CD4-positive, alpha-beta T cell treated with Interleukin-1 beta for 1 hour (primary cell): ENCODE data around the gene B3GALNT1.

Experiments used
- DNase-seq, 2 donors: peaks; one replicate each; pipeline ENCODE4 v3.0.0-alpha.2; 2020 to 2022

B3GALNT1 gene

GRCh38 chr3:161072751-161073150 is 32.4 kb downstream of the B3GALNT1 start:
- no peak for DNase-seq

DNA sequence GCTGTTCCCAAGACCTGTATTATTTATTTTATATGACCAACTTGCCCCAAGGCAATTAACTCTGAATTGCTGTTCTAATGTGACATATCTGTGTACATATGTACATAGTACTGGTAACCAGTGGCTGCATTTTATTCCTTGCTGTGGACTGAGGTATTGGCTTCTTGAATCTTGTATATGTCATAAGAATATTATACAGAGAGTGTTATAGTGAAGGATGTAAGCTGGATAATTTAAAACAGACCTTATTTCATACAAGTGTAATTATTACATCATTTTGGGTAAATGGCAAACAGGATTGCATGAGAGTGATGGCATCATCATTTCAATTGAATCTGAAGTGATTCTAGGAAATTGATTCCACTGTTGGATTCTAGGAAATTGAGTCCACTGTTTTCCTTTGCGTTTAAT is 32.9 kb downstream of the B3GALNT1 start:
- no peak for DNase-seq

DNA sequence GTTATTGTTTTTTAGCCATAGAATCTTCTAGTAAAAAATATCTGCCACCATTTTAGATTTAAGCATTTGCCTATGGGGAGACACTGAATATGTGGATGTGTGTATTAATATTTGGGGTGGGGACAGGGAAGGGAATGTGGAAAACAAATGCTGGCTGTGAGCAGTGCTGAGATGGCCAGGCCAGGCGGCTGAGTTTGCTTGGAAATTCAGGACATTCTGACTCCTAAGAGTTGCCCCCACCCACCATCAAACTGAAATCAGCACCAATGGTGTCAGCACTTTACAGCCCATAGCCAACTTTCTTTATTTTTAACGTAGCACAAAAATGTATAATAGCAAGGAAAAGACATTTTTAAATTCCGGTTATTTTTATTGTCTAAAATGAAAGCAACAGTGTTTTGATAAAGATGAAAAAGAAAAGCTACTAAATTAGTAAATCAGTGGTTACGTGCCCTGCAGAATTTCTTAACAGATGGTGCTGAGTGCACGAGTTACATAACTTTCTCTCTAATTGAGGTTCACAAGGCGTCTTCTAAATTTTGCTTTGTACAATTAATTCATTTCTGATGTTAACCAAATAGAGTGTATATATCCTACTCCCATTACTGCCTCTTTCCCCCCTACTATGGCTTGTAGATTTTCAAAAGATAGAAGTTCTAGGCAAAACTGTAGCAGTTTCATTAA is 34.0 kb downstream of the B3GALNT1 start:
- no peak for DNase-seq

DNA sequence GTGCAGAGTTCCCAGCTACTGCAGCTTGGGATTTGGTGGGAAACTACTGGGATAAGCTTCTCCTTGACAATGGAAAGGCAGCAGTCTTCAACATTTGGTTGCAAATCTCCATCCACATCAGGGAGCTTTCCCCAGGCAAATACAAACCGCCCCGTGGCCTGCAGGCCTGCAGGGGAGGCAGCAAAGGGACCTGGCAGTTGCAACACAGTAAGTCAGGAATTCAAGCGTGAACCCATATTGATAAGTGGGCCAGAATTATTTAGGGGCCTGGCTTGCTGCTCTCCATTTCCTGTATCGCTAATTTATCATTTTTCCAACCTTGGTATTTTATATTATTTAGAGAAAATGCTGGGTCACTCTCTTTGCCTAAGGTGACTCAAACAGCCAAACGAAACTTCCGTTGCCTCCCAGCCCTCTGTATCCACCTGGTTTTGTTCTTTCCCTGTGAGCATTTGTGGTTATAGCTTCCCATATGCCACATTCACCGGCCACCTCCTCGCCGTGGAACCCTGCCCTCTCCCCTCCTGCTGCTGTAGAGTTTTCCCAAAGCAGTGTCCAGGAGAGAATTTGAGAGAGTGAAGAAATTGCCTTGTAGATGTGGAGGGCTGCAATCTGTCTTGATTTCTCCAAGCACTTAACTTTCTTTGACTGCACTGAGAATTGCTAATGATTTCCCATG is 34.8 kb downstream of the B3GALNT1 start:
- DNase-seq = no peak

GRCh38 chr3:161069511-161070251 is 35.5 kb downstream of the B3GALNT1 start:
- peak in 1 of 2 donors; percentile 5 for DNase-seq

DNA sequence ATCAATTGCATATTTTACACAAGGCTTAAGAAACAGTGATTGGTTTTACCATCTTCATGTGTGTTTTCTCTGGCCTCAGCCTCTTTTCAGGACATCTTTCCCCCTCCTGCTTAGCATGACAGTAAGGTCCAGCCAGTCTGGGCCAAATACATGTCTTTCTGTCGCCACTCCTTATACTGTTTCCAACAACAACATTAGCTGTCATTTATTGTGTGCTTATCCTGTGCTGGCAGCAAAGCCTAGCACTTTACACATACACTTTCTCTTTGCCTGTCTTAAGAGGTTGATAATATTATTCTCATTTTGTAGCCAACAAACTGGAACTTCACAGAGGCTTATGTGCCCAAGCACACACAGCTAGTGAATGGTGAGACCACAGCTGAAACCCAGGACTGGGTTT is 37.8 kb downstream of the B3GALNT1 start:
- no peak for DNase-seq

DNA sequence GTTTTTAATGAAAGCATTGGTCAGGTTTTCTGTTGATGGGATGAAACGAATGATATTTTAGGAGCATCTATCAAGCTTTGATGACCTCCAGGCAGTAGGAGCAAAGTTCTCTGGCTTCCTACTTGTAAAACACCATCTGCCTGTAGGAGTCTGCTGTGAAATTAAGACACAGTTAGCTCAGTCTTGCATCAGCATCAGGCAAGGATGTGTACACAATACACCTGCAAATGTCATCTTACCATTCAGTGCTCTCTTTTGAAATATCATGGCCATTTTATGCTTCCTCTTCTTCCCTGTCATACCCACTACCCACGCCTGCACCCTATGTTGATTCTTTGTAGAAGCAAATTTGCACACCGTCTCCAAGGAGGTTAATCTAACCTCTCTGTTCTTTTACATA is 38.2 kb downstream of the B3GALNT1 start:
- DNase-seq = no peak

GRCh38 chr3:161064413-161064812 is 40.7 kb downstream of the B3GALNT1 start:
- no peak for DNase-seq

DNA sequence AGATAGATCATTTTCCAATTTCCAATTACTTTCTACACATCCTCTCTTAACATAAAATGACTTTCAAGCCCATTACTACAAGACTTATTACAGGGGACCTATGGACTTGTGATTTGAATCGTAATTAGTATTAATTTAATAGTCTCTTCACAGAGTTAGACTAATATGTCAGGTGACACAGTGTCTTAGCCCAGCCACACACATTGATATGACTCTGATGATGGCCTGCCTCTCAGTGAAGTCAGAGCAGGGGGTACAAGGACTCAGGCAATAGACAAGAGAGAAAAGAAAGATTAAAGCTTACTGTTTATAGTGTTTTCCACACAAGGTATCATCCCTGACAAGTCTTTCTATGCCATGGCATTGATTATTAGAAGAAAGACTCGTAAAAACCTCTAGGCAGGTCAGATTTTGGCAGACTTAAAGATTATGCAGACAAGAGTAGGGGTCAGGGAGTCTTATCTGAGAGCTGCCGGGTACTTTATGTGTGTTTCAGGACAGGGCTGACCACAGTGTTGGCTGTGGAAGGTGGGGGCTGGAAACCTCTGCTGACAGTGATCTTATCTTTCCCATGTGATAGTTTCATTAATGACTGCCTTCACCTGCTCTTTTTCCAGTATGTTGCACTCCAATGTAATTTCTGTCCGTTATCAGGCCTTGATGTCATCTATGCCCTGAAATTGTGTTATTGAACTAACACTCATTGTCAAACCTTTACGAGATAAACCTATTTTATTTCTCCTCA is 50.1 kb downstream of the B3GALNT1 start:
- DNase-seq = no peak

DNA sequence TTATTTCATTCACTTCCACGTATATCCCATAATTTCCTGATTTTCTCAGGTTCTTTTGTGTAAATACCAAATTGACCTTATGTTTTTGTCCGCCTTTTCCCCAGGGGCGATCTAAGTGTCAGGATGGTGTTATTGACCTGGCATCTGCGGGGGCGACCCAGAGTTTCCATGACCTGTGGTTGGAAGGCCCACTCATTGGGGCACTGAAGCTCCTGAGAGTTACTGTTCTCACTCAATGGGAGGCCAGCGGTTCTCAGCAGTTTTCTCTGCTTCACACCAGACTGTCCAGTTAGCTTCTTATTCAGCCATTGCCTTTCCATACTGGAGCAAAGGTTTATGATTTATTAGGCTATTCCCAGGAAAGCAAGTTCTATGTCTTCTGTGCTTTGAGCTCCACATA is 53.3 kb downstream of the B3GALNT1 start:
- no peak for DNase-seq

- DNase-seq = no peak
Measured at GRCh38 chr3:161050935-161051334, 54.2 kb downstream of the B3GALNT1 start.

DNA sequence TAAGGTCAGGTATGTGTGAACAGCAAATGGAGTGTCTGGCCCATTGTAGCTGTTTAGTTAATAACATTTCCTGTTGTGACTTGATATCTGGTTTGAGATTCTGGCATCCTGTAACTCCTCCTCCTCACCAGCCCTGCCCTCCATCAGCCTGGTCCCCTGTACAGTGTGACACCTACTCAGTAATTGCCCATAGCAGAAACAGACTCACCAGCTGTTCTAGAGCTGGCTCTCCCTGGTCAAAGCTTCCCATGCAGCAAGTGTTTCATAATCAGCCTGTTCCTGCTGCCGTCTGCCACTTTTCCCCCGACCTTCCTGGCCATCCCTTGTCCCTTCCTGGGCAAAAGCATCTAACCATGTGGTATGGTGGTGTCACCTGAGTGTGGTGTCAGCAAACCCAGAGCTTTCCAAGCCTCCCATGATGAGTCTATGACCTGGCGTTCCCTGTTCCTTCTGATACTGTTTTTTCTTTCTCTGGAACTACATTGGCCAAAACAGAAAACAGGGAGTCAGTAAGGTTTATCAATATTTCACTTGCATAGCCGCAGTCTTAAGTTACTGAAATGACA is 55.4 kb downstream of the B3GALNT1 start:
- DNase-seq = no peak

DNA sequence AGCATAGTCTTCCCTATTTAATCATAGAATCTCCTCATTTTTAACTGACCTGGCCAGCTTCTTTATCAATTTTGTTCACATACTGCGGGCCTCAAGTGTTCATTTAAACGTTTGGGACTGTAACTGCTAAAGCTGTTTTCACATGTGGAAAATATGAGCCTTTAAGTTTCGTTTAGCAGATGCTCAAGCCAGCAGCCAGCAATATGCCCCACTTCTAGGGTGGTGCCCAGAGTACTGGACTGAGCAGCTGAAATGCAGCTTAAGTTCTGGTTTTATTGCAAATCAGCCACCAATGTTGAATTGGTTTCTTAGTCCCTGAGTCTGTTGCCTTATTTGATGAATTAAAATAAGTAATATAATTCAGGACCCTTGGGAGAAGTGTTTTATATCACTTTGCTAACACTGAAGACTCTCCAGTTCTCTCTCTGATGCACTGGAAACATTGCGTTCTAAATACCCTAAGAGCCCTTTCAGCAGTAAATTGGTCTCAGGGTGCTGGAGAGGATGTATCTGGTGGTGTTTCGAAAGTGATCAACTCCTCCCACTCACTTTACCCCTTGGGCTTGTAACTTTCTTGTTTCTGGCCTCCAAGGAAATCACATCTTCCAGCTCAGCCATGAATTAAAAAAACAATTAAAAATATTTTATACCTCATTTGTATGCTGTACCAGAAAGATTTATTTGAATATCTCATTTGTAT is 61.7 kb downstream of the B3GALNT1 start:
- DNase-seq = no peak

- DNase-seq = no peak
Measured at GRCh38 chr3:161042023-161042501, 63.1 kb downstream of the B3GALNT1 start.

DNA sequence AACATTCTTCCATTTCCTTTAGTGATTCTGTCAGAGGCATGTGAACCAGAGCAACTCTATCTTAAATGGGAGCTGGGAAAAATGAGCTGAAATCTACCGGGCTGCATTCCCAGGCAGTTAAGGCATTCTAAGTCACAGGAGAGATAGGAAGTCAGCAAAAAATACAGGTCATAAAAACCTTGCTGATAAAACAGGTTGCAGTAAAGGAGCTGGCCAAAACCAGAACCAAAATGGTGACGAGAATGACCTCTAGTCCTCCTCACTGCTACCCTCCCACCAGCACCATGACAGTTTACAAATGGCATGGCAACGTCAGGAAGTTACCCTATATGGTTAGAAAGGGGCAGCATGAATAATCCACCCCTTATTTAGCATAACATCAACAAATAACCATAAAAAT is 66.4 kb downstream of the B3GALNT1 start:
- DNase-seq = no peak

DNA sequence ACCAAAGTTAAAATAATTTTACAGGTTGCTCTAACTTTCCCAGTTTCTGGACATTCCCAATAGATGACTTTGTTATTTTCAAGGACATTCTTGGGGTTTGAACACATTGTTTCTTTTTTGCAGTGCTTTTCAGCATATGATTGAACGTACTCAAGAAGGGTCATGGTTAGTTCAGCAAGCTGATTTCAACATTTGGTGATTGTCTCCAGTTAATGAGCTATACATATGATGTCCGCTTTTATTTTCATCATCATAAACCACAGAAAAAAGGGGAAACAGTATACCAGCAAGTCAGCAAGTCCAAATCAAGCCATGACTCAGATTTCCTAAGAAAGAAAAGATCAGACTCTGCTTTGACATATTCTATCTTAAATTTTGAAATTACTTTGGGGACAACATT is 69.4 kb downstream of the B3GALNT1 start:
- no peak for DNase-seq

DNA sequence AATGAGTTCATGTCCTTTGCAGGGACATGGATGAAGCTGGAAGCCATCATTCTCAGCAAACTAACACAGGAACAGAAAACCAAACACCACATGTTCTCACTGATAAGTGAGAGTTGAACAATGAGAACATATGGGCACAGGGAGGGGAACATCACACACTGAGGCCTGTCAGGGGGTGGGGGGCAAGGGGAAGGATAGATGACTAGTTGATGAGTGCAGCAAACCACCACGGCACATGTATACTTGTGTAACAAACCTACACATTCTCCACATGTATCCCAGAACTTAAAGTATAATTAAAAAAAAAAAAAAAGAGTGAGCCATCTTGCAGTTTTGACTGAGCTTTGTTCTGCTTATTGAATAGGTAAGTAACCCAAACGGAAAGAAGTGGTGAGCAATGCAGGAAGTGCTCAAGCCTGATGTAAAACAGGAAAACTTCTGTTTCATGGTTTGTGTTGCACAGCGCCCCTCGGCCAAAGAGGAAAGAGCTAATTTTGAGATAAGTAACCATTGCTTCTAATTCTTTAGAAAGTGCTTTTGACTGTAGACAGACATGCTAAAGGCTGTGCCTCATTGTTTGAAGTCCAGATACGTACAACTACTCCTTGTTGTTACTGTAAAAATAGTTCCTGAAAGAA is 70.1 kb downstream of the B3GALNT1 start:
- peak in 1 of 2 donors; percentile 36 for DNase-seq
